Stimulated activated CD4-positive, alpha-beta T cell treated with anti-CD3 and anti-CD28 coated beads, Interleukin-15, amount 100 ng/mL, for 1 hour (primary cell): ENCODE data around the gene AAGAB.
"Not testable (repeated sequence)": the region's sequence is repeated elsewhere in the genome, so short reads cannot be mapped to it uniquely, and the experiment has no call there.

ENCODE experiments used
- DNase-seq, 2 donors: peaks; one replicate each; pipeline ENCODE4 v3.0.0-alpha.2; 2020; ENCODE audit warnings: low read depth in 1 of 2, low spot score in 1 of 2

The AAGAB gene

DNA sequence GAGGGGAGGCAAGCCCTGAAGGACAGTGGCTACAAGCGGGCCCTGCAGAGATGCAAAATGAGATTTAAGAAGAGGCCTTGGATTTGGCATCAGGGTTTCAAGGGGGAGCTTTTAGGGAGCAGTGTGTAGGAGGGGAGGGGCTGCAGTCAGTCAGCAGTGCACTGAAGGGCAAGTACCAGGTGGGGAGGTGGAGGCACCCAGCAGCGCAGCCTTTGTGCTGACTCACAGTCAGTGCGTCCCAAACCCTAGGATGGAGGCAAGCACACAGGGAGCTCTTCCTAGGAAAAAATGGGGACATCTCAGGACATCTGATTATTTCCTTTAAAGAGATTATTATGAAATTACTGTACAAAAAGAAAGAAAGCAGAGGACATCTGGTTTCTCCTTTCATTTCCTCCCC lies 80.0 kb downstream of the AAGAB start:
- no peak for DNase-seq

DNA sequence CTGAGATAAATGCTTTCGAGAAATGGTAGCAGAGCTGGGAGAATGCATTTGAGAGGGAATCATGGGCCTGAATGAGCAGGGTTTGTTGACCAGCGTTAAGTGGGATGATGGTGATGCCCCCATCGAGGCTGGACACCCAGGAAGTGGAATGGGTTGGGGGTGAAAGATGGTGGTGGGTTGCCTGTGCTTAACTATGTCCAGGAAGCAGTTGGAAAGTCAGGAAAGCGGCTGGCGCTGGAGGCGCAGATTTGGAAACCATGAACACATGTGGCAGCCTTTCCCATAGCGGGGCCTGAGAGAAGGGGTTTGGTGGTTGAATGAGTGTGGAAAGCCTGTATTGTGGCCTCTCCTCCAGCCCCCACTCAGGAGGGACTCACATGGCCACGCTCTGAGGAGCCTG lies 80.7 kb downstream of the AAGAB start:
- DNase-seq = no peak

DNA sequence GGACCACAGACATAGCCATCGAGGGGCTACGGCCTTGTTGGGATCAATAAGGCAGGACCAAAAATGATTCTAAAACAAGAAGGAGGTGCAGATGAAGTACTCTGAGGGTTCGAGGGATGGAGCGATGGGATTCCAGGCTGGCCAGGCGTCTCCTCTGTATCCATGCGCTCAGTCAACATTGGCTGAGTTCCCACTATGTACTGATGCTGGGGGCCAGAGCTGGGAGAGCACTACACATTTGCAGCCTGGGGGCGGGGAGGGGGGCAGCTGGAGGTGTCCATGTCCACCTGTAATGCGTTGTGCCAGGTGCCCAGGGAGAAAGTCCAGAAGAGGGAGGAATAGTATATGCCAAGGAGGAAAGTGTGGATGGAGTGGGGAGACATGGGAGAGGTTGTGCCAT lies 81.5 kb downstream of the AAGAB start:
- no peak for DNase-seq

DNA sequence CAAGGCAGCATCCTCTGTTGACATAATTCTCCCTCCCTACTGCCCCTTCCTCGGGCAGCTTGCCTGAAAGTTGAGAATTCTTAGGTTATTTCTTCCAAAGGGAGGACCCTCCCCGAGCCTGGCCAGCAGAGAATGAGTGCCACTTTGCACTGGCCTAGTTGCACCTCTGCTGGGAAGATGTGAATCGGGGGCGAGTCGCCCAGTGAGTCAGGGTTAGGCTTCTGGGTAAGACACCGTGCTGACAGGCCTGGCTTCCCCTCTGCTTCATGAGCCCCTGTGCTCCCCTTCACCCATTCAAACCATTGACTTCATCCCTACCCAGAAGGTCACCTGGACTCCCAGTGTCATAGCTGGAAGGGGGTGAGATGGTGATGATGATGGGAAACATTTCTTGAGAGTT lies 82.3 kb downstream of the AAGAB start:
- DNase-seq = no peak

DNA sequence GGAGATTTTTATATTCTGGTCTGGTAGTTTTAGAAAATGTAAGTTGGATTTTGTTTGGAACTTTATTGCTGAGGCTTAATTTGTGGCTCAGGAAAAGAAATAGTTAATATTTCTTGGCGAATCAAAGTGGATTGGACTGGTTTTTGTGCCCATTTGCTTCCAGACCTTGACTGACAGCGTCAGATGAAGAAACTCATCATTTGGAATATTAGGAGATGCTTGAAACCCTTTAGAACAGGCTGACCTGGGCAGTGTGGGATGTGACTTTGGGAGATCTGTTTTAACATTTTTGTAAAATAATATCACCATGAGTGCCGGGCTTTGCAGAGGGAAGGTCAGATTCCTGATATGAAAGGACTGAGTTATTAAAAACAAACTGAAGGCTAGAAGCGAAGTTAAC lies 83.0 kb downstream of the AAGAB start:
- DNase-seq = no peak

DNA sequence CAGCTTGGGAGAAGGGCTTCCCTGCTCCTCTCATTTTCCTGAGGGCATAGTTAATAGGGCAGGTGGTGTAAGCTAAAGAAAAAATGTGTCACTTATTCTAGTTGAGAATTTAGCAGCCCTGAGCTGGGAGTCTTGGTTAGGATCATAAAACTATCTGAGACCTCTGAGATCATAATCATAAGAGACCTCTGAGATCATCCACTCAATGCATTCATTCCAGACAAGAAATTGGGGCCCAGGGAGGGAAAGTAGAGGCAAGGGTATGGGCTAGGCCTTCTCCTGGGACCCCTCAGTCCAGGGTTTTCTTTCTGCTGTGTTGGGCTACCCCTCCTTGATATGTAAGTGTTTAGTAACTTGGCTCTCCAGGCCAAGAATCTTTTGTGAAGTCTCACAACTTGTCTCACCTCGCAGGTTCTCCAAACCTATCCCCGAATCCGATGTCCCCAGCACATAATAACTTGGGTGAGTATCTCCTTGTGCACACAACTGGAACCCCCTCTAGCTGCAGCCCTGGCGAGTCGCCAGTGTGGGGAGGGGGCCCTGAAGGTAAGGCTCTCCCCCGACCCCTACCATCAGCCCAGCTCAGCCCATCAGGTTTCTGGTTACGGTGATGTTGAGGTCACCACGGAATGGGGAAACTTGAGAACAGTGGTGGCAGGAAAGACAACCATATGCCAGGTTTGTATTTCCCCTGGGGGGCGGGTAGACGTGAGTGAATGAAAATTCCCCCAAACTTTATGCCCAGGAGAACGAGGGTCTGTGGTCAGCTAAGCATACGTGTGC lies 84.1 kb downstream of the AAGAB start:
- DNase-seq = no peak

DNA sequence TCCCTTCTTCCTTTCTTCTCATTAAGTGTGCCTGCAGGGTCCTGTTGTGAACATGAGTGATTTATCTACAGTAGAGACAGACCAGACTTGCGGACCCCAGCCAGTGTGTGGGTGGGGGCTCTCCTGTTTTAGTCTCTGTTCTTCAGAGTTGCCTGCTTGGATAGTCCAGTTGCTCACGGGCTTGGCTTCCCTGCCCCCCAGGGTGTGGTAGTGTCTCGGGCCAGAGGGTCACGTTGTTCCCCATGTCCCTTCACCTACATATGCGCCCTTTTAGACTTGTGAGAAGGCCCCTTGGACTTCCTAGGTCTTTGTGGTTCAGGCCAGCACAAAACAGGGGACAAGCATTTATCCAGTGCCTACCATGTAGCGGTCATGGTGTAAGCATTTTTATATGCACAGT lies 85.8 kb downstream of the AAGAB start:
- no peak for DNase-seq

DNA sequence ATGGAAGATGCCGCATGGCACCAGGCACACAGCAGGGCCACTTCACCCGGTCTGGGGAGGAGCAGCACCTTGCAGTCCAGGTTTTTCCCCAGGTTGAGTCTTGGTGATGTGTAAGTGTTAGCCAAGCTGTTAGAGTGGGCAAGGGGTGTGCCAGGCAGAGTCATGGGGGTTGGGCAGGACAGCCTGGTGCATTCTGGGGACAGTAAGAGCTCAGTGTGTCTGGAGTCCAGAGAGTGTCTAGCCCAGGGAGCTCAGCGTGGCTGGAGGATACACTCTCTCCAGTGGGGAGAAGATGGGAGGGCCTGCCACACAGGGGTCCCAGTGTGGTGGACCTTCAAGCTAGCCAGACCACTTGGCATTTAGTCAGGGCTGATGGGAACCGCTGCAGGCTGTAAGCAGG lies 87.4 kb downstream of the AAGAB start:
- DNase-seq = no peak

DNA sequence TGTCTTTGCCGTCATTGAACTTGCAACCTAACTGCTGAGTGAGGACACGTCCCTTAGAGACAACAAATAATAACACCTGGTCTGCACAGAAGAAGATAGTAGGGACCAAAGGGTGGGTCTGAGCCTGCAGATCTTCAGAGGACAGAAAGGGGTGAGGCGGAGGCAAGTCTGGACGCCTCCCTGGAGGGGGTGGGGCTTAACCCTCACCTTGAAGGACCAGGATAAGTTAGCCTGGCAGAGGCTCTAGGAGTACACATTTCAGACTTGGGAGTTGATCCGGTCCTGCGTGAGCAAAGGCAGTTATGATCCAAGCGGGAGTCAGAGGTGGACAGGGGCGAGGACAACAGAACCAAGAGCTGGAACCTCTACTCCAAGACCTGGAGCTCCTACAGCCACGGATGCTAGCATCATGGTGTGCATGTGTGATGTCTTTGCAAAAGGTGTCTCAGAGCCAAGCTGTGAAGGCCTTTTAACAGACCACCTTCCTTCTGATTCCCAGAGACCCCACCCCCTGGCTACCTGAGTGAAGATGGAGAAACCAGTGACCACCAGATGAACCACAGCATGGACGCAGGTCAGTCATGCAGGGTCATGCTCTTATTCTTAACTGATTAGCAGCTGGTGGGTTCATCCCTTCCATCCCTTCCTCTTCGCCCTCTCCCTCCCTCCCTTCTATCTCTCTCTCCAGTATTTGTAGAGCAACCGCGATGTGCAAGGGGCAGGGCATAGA lies 88.0 kb downstream of the AAGAB start:
- no peak for DNase-seq

DNA sequence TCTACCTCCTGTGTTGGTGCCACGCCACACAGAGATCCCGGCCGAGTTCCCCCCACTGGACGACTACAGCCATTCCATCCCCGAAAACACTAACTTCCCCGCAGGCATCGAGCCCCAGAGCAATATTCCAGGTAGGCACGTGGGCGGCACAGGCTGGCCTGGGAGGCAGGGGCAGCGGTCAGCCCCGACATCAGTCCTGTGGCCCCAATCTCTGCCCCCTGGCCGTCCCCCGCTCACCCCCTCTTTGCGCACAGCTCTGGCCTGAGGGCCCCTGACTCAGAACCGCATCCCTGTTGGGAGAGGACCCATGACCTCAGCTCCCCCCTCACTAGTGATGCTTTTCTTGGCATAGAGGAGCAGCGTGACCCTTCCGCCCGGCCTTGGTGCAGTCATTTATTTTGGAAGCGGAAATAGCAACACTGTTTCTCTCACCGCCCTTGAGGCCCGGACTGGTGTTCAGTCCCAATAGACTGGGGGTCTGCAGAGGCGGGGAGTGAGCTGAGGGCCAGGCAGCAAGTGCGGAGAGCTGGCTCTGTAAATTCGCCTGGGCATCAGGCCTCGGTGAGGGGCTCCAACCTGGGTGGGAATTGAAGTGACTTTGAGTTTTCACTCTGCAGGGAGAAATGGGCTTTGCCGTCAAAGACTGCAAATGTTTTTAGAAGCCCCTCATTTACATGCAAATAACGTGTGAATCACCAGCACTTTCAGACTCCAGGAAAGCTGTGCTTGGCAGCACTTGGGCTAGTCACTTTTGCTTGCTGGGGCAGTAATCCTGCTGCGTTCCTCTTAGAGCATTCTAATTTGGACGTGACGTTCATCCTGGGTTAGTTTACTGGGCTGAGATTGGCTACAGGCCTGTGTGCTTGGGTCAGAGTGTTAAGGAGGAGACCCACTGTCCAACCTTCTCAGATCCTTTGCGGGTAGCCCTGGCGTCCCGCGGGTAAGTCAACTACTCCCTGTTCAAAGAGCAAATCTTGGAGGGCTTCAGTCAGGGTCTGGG lies 88.9 kb downstream of the AAGAB start:
- no peak for DNase-seq

DNA sequence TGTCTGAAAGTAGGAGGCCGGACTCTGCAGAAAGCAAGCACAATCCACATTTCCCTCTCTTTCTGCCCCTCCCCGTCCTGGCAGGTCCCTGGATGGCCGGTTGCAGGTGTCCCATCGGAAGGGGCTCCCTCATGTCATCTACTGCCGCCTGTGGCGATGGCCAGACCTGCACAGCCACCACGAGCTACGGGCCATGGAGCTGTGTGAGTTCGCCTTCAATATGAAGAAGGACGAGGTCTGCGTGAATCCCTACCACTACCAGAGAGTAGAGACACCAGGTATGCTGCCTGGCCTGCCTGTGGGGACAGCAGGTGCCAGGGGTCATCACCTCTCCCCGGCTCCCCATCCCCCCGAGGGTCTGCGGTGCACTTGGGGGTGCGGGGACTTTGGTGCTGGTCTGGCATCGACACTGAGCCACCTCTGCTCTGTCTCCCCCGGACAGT lies 89.6 kb downstream of the AAGAB start:
- no peak for DNase-seq

DNA sequence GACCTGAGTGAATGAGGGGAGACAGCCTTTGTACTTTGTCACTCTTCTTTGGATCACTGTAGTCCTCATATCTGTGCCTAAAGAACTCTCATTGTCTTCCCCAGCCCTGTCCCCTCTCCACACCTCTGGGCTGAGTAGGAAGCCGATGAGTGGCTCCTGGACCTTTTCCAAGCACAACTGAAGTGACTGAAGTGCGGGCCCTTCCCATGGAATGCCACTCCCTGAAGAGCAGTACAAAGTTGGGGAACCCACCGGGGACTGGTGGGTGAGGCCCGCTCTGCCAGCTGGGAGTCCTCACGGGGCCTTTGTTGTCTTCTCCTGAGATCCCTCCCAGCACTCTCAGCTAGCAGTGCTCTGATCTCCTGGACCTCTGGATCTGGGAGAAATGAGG lies 90.1 kb downstream of the AAGAB start:
- no peak for DNase-seq

DNA sequence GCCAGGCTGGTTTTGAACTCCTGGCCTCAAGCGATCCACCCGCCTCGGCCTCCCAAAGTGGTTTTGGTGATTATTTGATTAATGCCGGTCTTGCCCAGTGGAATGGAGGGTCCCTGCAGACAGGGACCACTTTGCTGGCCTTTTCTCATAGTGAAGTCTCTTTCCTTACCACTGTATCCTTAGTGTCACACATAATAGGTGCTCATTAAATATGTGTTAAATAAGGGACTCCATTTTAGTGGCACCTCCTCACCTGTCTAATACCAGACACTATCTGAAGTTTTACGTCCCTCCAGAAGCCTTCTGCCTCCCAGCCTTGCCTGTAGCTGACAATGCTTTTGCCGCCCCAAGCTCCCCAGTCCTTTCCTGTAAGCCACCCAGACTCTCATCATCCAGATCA lies 91.3 kb downstream of the AAGAB start:
- DNase-seq = no peak

DNA sequence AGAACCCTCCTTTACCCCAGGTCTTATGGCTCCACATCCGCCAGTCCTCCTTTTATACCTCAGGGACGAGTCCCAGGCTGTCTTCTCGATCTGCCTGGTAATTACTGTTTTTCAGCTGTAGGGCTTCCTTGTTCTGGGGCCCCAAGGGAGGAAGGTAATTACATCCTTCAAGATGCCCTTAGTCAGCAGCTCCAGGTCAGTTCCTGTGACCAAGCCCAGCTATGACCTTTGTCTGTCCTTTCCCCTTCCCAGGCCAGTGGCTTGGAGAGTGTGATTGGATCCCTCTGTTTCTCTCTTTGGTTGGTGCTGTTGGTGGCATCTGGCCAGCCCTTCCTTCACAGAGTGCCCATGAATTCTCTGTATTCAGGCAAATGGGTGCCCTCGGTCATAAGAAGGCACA lies 92.6 kb downstream of the AAGAB start:
- no peak for DNase-seq

DNA sequence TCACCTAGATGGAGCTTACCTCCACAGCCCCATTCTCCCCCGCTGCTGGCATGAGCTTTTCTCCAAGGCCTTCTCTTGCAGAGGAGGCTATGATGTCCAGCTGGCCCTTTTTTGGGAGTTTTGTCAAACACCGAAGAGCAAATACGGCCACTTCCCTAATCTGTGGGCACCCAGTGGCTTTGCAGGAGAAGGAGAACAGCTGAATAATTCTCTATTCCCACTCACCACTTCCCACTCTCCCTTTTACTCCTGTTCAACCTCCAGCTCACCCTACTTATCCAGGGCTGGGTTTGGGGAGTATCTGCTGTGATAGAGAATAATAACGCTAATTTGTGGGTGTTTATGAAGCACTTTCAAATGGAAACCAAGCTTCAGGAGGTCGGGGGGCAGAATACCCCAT lies 93.0 kb downstream of the AAGAB start:
- DNase-seq = no peak

DNA sequence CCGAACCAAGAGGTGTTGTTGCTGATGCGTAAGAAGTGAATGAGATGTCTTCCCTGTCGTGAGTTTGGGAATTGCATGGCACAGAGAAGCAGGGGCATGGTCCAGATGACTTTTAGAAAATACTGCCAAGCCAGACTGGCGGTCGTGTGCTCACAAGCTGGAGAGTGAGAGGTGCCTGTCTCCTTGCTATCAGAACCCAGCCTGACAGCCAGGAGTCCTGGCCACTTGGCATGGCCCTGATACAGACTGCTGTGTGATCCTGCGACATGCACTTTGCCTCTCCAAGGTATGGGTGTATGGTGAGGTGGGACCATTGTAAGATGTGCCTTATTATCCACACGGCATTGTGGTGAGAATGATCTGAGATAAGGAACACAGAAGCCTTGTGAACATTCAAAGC lies 96.1 kb downstream of the AAGAB start:
- DNase-seq = no peak

DNA sequence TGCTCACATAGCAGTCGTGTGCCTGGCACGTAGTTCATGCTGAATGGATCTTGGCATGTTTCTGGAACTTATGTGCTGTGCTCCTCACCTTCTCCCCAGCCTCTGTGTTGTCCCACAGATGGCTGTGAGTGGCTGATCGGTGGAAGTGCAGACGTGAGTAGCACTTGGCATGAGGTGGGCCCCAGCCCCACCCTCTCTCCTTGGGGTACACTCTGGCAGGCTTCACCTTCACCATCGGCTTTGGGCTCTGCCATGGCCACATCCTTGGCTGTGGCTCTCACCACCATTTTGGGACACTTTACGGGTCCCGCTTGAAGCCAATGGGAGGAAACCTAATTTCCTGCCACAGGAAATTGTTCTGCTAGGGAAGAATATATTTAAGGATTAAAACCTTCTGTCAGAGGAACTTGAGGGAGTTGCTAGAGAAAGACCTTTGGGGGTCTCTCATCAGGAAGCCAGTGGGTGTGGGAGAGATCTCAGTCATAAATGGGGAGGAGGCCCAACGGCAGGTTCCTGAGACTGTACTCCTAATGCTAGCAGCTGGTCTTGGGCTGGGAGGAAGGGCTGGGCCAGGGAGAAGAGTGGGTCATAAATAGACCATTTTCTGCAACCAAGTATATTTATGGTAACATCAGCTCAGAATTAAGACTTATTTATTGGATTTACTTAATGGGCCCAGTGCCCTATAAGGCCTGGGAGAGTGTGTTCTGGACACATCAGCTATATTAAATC lies 96.8 kb downstream of the AAGAB start:
- no peak for DNase-seq

DNA sequence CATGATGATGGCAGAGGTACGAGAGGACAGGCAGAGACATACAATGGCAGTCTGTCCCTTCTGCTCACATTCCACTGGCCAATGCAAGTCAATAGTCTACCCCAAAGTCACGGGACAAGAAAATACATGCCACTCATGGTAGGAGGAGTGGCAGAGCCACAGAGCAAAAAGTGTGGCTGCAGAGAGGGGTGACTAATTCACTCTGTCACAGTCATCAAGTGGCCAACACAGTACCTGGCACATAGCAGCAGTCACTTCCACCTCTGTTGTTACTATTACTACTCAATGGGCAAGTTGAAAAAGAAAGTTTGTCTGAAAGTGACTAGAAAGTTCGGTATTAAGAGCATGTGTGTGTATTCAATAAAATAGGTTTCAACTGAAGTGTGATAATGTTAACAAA lies 97.6 kb downstream of the AAGAB start:
- DNase-seq = no peak

DNA sequence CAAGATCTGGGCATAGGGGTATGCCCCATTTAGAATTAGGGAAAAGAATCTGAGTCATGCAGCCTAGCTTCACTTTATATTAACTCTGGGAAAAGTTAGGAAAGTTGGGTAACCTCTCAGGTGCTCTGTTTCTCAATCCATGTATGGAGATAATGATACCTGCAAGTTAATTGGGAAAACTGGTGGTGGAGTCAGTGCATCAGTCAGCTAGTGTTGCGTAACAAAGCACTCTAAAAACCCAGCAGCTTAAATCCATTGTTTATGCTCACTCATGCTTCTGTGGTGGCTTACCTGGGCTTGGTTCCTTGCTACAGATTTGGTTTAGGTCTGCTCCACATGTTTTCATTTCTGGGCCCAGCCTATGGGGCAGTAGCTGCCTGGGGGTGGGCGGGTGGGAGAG lies 98.0 kb downstream of the AAGAB start:
- no peak for DNase-seq

DNA sequence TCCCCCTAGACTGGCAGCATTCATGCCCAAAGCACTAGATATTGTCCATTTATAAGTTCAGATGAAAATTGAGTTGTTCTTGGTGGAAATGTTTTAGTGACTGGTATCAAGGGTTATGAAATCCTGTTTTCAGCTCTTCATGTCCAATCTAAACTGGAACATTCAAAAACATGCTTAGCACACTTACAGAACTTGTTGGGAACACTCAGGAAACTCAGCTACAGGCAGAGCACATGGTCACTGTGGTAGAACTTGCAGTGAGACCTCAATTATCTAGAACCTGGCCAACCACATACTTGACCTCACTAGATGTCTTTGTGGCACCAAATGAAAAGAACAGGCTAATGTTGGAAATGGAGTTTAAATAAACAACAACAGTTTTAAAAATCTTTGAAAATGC lies 100.2 kb downstream of the AAGAB start:
- no peak for DNase-seq

DNA sequence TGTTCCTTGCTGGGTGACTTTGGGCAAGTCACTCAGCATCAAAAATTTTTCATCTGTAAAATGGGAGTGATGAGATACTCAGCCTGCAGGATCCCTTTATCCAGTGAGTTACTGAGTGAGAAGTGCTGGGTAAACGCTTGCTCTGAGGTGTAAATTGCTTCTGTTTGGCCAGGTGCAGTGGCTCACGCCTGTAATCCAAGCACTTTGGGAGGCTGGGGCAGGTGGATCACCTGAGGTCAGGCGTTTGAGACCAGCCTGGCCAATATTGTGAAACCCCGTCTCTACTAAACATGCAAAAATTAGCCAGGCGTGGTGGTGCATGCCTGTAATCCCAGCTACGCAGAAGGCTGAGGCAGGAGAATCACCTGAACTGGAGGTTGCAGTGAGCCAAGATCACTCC lies 101.4 kb downstream of the AAGAB start:
- not testable (repeated sequence) for DNase-seq
